Activated CD4-positive, alpha-beta T cell treated with anti-CD3 and anti-CD28 coated beads, Interleukin-2, Interleukin-6, amounts not matched to agents 100 ng/mL and 50 ng/mL, durations not matched to agents 16 hours and 8 hours (primary cell): Measurements from ENCODE around the gene SCGB1C2.

ENCODE experiments used
- DNase-seq: peaks from one replicate; pipeline ENCODE4 v3.0.0-alpha.2; 2020

Gene SCGB1C2

GRCh38 chr17:173166-173911 lies 36.0 kb downstream of the SCGB1C2 start:
- no peak for DNase-seq

- DNase-seq: no peak
Measured at GRCh38 chr17:177155-177554, 39.8 kb downstream of the SCGB1C2 start.

- no peak for DNase-seq
Measured at GRCh38 chr17:177762-178161, 40.4 kb downstream of the SCGB1C2 start.

GRCh38 chr17:178292-179065 lies 41.1 kb downstream of the SCGB1C2 start:
- DNase-seq: no peak

- DNase-seq: no peak
Measured at GRCh38 chr17:179066-179432, 41.7 kb downstream of the SCGB1C2 start.

- DNase-seq: no peak
Measured at GRCh38 chr17:179781-180380, 42.5 kb downstream of the SCGB1C2 start.

GRCh38 chr17:180381-181244 lies 43.2 kb downstream of the SCGB1C2 start:
- DNase-seq: no peak

- no peak for DNase-seq
Measured at GRCh38 chr17:181245-182049, 44.1 kb downstream of the SCGB1C2 start, which contains the start of gene DOC2B. TSS of gene DOC2B (minus strand) at chr17:181650. CDS start at chr17:181479, 171 bp downstream.

- no peak for DNase-seq
Measured at GRCh38 chr17:182050-182751, 44.8 kb downstream of the SCGB1C2 start.

- DNase-seq: no peak
Measured at GRCh38 chr17:183021-183420, 45.7 kb downstream of the SCGB1C2 start.

- DNase-seq: peak; percentile 49
Measured at GRCh38 chr17:185445-186138, 48.2 kb downstream of the SCGB1C2 start.

GRCh38 chr17:187130-187529 lies 49.8 kb downstream of the SCGB1C2 start:
- no peak for DNase-seq
